DND-41 (cell line): Measurements from ENCODE around the gene SPRR2A.

ENCODE experiments used
- ATAC-seq: fragments of 200-7000 bp; cut with Tn5 transposase; 3 replicates; pipeline ENCODE4 v1.9.1; 2021; ENCODE audit warnings: low read depth; ENCODE audit not compliant: insufficient read depth
- DNase-seq: peaks from one replicate; pipeline ENCODE4 v3.0.0-alpha.2; 2020
- H2AFZ ChIP-seq: 2 replicates; pipeline ENCODE4 v1.6.0; 2012; ENCODE audit warnings: low read depth, low read length
- H3K27ac ChIP-seq: 2 replicates; pipeline ENCODE4 v1.5.1; 2012; ENCODE audit warnings: low read length, inconsistent platforms
- H3K27me3 ChIP-seq: fragments of 200-600 bp; sonication (generic); 2 replicates; pipeline ENCODE4 v1.6.0; 2012; ENCODE audit warnings: low read length, mild to moderate bottlenecking, inconsistent platforms; ENCODE audit not compliant: insufficient read depth, poor library complexity
- H3K36me3 ChIP-seq: 2 replicates; pipeline ENCODE4 v1.5.1; 2012; ENCODE audit warnings: low read length, inconsistent platforms; ENCODE audit not compliant: insufficient read depth
- H3K4me1 ChIP-seq: 2 replicates; pipeline ENCODE4 v1.5.1; 2012; ENCODE audit warnings: mild to moderate bottlenecking, low read length; ENCODE audit not compliant: insufficient read depth
- H3K4me2 ChIP-seq: 2 replicates; pipeline ENCODE4 v1.6.0; 2012; ENCODE audit warnings: mild to moderate bottlenecking, moderate library complexity, low read length, inconsistent platforms; ENCODE audit not compliant: insufficient read depth
- H3K4me3 ChIP-seq, 2 experiments: fragments of 200-600 bp in 1 of 2; shearing (Covaris generic) in 1 of 2; 2 replicates each; pipeline ENCODE4 v1.5.1; 2012 to 2016; ENCODE audit warnings: inconsistent platforms in 2 of 2, low read length in 2 of 2, mild to moderate bottlenecking in 2 of 2, low read depth in 1 of 2, moderate library complexity in 1 of 2
- H3K79me2 ChIP-seq: 2 replicates; pipeline ENCODE4 v1.6.0; 2012; ENCODE audit warnings: low read length, inconsistent platforms; ENCODE audit not compliant: insufficient read depth
- H3K9ac ChIP-seq: 2 replicates; pipeline ENCODE4 v1.6.0; 2012; ENCODE audit warnings: low read depth, mild to moderate bottlenecking, inconsistent platforms, low read length, moderate library complexity
- H3K9me3 ChIP-seq: 2 replicates; pipeline ENCODE4 v1.5.1; 2012; ENCODE audit warnings: low read length, moderate library complexity, mild to moderate bottlenecking, inconsistent platforms; ENCODE audit not compliant: insufficient read depth, severe bottlenecking
- H4K20me1 ChIP-seq: 2 replicates; pipeline ENCODE4 v1.6.0; 2012; ENCODE audit warnings: low read length; ENCODE audit not compliant: insufficient read depth
- CTCF ChIP-seq: IDR thresholded peaks from 2 replicates; pipeline ENCODE4 v1.5.1; 2012; ENCODE audit warnings: borderline replicate concordance, low read length, moderate library complexity, mild to moderate bottlenecking; ENCODE audit not compliant: poor library complexity, severe bottlenecking; ENCODE audit errors: extremely low read depth
- EZH2 ChIP-seq: IDR thresholded peaks from 3 replicates; pipeline ENCODE4 v1.6.1; 2012; ENCODE audit warnings: borderline replicate concordance, low read depth, mild to moderate bottlenecking, moderate library complexity, low read length, inconsistent platforms; ENCODE audit not compliant: severe bottlenecking

The SPRR2A gene

GRCh38 chr1:153057375-153057774 is at the start of gene SPRR2A:
Gene SPRR2A (minus strand): TSS chr1:153057512. CDS start chr1:153056735, 777 bp downstream.
- Histone ChIP-seq H3K4me1 (no peaks in the 10 kb centered on the region), H3K9me3 (no peaks in the 10 kb centered on the region), H3K4me2 (no peak within 1 kb of the TSS), H3K79me2 (no peaks in the 10 kb centered on the region), H3K27ac (no peak within 1 kb of the TSS), H3K4me3 (no peak within 1 kb of the TSS), H3K36me3 (no peaks in the 10 kb centered on the region), H3K27me3 (peaks cover 17% of the 10 kb centered on the region), H3K9ac (no peak within 1 kb of the TSS), H2AFZ (no peak within 1 kb of the TSS), H4K20me1 (no peaks in the 10 kb centered on the region)
- TF ChIP-seq EZH2: no peak
- no peak for TF ChIP-seq CTCF
- DNase-seq: no peak
- no peak for ATAC-seq

- no peak for ATAC-seq
These were observed 42.9 kb upstream of the SPRR2A start for GRCh38 chr1:153100245-153100644.

GRCh38 chr1:153099461-153100045 is 42.2 kb upstream of the SPRR2A start:
- no peak overlapping the region for H3K9ac ChIP-seq
- H3K9me3 ChIP-seq: no peaks in the 10 kb centered on the region
- no peaks in the 10 kb centered on the region for H4K20me1 ChIP-seq
- no peak for TF ChIP-seq CTCF
- no peak for TF ChIP-seq EZH2
- no peak for DNase-seq
- no peak overlapping the region for H2AFZ ChIP-seq
- no peak overlapping the region for H3K27ac ChIP-seq
- no peaks in the 10 kb centered on the region for H3K36me3 ChIP-seq
- ATAC-seq: no peak
- no peak overlapping the region for H3K4me2 ChIP-seq
- no peak overlapping the region for H3K4me3 ChIP-seq
- no peaks in the 10 kb centered on the region for H3K4me1 ChIP-seq
- no peaks in the 10 kb centered on the region for H3K27me3 ChIP-seq
- no peaks in the 10 kb centered on the region for H3K79me2 ChIP-seq

More at GRCh38 chr1:153100245-153100644, 42.9 kb upstream of the SPRR2A start:
- Histone ChIP-seq H3K36me3 (no peaks in the 10 kb centered on the region), H3K9ac (no peak overlapping the region), H3K79me2 (no peaks in the 10 kb centered on the region), H4K20me1 (no peaks in the 10 kb centered on the region), H3K4me3 (no peak overlapping the region), H3K9me3 (no peaks in the 10 kb centered on the region), H3K4me1 (no peaks in the 10 kb centered on the region), H2AFZ (no peak overlapping the region), H3K27ac (no peak overlapping the region), H3K4me2 (no peak overlapping the region), H3K27me3 (no peaks in the 10 kb centered on the region)
- TF ChIP-seq CTCF: no peak
- TF ChIP-seq EZH2: no peak
- DNase-seq: no peak
